ENCODE results near the gene RFX6.

The RFX6 gene

GRCh38 chr6:116895935-116896334 lies 18.9 kb downstream of the RFX6 start:
- H3K27me3 ChIP-seq (ENCODE audit: insufficient read depth, poor library complexity, severe bottlenecking): no peaks in the 10 kb centered on the region
- TF ChIP-seq GABPA (IDR thresholded peaks at IDR 0.05; ENCODE audit: low read depth): no peak
- TF ChIP-seq POLR2AphosphoS5 (IDR thresholded peaks at IDR 0.05; ENCODE audit: low read depth): no peak
- TF ChIP-seq REST (IDR thresholded peaks at IDR 0.05; ENCODE audit: insufficient replicate concordance, low read depth): no peak
- TF ChIP-seq CTCF (IDR thresholded peaks at IDR 0.05; ENCODE audit: insufficient read depth, low read length): no peak
- no peak for TF ChIP-seq SPI1 (IDR thresholded peaks at IDR 0.05; ENCODE audit: borderline replicate concordance, low read depth)
- DNase-seq (ENCODE audit: low read depth in 1 of 2, low spot score in 1 of 2): no peak
- no peak overlapping the region for H3K4me3 ChIP-seq (replicated peaks; ENCODE audit: insufficient read depth, low read length)
- H3K27ac ChIP-seq (replicated peaks): no peak overlapping the region

GRCh38 chr6:116902634-116903033 lies 25.6 kb downstream of the RFX6 start:
- TF ChIP-seq GABPA (IDR thresholded peaks at IDR 0.05; ENCODE audit: low read depth) (no peak), POLR2AphosphoS5 (IDR thresholded peaks at IDR 0.05; ENCODE audit: low read depth) (no peak), REST (IDR thresholded peaks at IDR 0.05; ENCODE audit: insufficient replicate concordance, low read depth) (no peak), SPI1 (IDR thresholded peaks at IDR 0.05; ENCODE audit: borderline replicate concordance, low read depth) (no peak), CTCF (IDR thresholded peaks at IDR 0.05; ENCODE audit: insufficient read depth, low read length) (no peak)

GRCh38 chr6:116922853-116923548 lies 46.0 kb downstream of the RFX6 start:
- TF ChIP-seq SPI1 (IDR thresholded peaks at IDR 0.05; ENCODE audit: borderline replicate concordance, low read depth): no peak
- TF ChIP-seq GABPA (IDR thresholded peaks at IDR 0.05; ENCODE audit: low read depth): no peak
- TF ChIP-seq REST (IDR thresholded peaks at IDR 0.05; ENCODE audit: insufficient replicate concordance, low read depth): no peak
- no peak for TF ChIP-seq POLR2AphosphoS5 (IDR thresholded peaks at IDR 0.05; ENCODE audit: low read depth)
- no peak for TF ChIP-seq CTCF (IDR thresholded peaks at IDR 0.05; ENCODE audit: insufficient read depth, low read length)
- Histone ChIP-seq H3K27ac (replicated peaks) (no peak overlapping the region), H3K27me3 (ENCODE audit: insufficient read depth, poor library complexity, severe bottlenecking) (no peaks in the 10 kb centered on the region), H3K4me3 (replicated peaks; ENCODE audit: insufficient read depth, low read length) (no peak overlapping the region)
- DNase-seq (ENCODE audit: low read depth in 1 of 2, low spot score in 1 of 2): no peak

More at GRCh38 chr6:116902634-116903033, 25.6 kb downstream of the RFX6 start:
- Histone ChIP-seq H3K27ac (replicated peaks) (no peak overlapping the region), H3K4me3 (replicated peaks; ENCODE audit: insufficient read depth, low read length) (no peak overlapping the region), H3K27me3 (ENCODE audit: insufficient read depth, poor library complexity, severe bottlenecking) (no peaks in the 10 kb centered on the region)
- no peak for DNase-seq (ENCODE audit: low read depth in 1 of 2, low spot score in 1 of 2)
